Measurements from ENCODE around the gene KCNQ1.

The KCNQ1 gene

GRCh38 chr11:2717561-2718325 lies 272.9 kb downstream of the KCNQ1 start:
- DNase-seq (ENCODE audit: low read depth) = no peak

- no peak for DNase-seq (ENCODE audit: low read depth)
Observed at GRCh38 chr11:2718817-2719438, 274.1 kb downstream of the KCNQ1 start.

- DNase-seq (ENCODE audit: low read depth) = no peak
Observed at GRCh38 chr11:2719831-2720590, 275.2 kb downstream of the KCNQ1 start.

- DNase-seq (ENCODE audit: low read depth) = no peak
Observed at GRCh38 chr11:2721210-2721916, 276.6 kb downstream of the KCNQ1 start.

GRCh38 chr11:2722955-2723354 lies 278.1 kb downstream of the KCNQ1 start:
- no peak for DNase-seq (ENCODE audit: low read depth)

- DNase-seq (ENCODE audit: low read depth) = no peak
Observed at GRCh38 chr11:2724104-2724503, 279.3 kb downstream of the KCNQ1 start.

- no peak for DNase-seq (ENCODE audit: low read depth)
Observed at GRCh38 chr11:2724653-2725367, 280.0 kb downstream of the KCNQ1 start.

GRCh38 chr11:2725368-2726300 lies 280.8 kb downstream of the KCNQ1 start:
- DNase-seq (ENCODE audit: low read depth) = no peak

- DNase-seq (ENCODE audit: low read depth) = no peak
Observed at GRCh38 chr11:2726964-2727363, 282.2 kb downstream of the KCNQ1 start.

GRCh38 chr11:2728128-2728662 lies 283.4 kb downstream of the KCNQ1 start:
- DNase-seq (ENCODE audit: low read depth) = no peak

GRCh38 chr11:2728663-2729332 lies 284.0 kb downstream of the KCNQ1 start:
- DNase-seq (ENCODE audit: low read depth) = no peak

GRCh38 chr11:2729841-2730240 lies 285.0 kb downstream of the KCNQ1 start:
- DNase-seq (ENCODE audit: low read depth) = no peak

- no peak for DNase-seq (ENCODE audit: low read depth)
Observed at GRCh38 chr11:2730272-2731129, 285.7 kb downstream of the KCNQ1 start.

- DNase-seq (ENCODE audit: low read depth) = no peak
Observed at GRCh38 chr11:2731130-2732125, 286.6 kb downstream of the KCNQ1 start.

GRCh38 chr11:2732261-2732939 lies 287.6 kb downstream of the KCNQ1 start:
- no peak for DNase-seq (ENCODE audit: low read depth)

- DNase-seq (ENCODE audit: low read depth) = no peak
Observed at GRCh38 chr11:2732940-2733628, 288.3 kb downstream of the KCNQ1 start.
